Fibroblast of pulmonary artery (primary cell): ENCODE results near the gene TRERF1.

ENCODE experiments used
- DNase-seq: peaks from one replicate; pipeline ENCODE4 v3.0.0-alpha.2; 2010; ENCODE audit warnings: low read depth
- H3K4me3 ChIP-seq: replicated peaks from 2 replicates; pipeline ENCODE4 v1.5.1; 2011; ENCODE audit warnings: low read depth, mild to moderate bottlenecking, control low read depth, low read length, moderate library complexity
- TF ChIP-seq, protein P1 (sequence below): IDR thresholded peaks from 2 replicates; pipeline ENCODE4 v1.5.1; 2011; ENCODE audit warnings: mild to moderate bottlenecking, control low read depth, low read length, inconsistent platforms; ENCODE audit errors: missing control alignments

TRERF1 gene

GRCh38 chr6:42389736-42390135 is 62.0 kb downstream of the TRERF1 start:
- no peak for DNase-seq
- TF ChIP-seq, protein P1, sequence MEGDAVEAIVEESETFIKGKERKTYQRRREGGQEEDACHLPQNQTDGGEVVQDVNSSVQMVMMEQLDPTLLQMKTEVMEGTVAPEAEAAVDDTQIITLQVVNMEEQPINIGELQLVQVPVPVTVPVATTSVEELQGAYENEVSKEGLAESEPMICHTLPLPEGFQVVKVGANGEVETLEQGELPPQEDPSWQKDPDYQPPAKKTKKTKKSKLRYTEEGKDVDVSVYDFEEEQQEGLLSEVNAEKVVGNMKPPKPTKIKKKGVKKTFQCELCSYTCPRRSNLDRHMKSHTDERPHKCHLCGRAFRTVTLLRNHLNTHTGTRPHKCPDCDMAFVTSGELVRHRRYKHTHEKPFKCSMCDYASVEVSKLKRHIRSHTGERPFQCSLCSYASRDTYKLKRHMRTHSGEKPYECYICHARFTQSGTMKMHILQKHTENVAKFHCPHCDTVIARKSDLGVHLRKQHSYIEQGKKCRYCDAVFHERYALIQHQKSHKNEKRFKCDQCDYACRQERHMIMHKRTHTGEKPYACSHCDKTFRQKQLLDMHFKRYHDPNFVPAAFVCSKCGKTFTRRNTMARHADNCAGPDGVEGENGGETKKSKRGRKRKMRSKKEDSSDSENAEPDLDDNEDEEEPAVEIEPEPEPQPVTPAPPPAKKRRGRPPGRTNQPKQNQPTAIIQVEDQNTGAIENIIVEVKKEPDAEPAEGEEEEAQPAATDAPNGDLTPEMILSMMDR: no peak
- H3K4me3 ChIP-seq: no peak overlapping the region

DNA sequence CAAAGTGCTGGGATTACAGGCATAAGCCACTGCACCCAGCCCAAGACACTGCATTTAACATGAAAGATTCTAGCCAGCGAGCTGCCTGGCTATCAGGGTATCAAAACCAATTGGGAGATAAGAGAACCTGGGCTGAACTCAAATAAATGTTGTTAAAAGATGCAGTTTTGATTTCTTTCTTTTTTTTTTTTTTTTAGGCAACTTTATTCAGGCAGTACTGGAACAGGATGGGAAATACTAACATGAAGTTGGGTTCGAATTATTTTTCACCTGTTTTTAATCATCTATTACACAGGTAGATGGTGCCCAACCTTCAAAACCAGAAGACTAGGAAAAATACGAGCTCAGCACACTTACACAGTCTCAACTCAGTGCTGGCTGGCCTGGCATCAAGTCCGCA is 63.7 kb downstream of the TRERF1 start:
- H3K4me3 ChIP-seq: no peak overlapping the region
- no peak for DNase-seq
- TF ChIP-seq, protein P1: no peak

GRCh38 chr6:42387336-42387735 is 64.4 kb downstream of the TRERF1 start:
- no peak for DNase-seq
- TF ChIP-seq, protein P1: no peak
- no peak overlapping the region for H3K4me3 ChIP-seq

- no peak overlapping the region for H3K4me3 ChIP-seq
- TF ChIP-seq, protein P1: no peak
- DNase-seq: no peak
Measured at GRCh38 chr6:42385339-42385738, 66.4 kb downstream of the TRERF1 start.

- H3K4me3 ChIP-seq: no peak overlapping the region
- DNase-seq: no peak
- TF ChIP-seq, protein P1: no peak
Measured at GRCh38 chr6:42383421-42384205, 68.1 kb downstream of the TRERF1 start.

GRCh38 chr6:42381850-42382249 is 69.9 kb downstream of the TRERF1 start:
- H3K4me3 ChIP-seq: no peak overlapping the region
- DNase-seq: no peak
- TF ChIP-seq, protein P1: no peak
